Measurements from ENCODE around the gene SNRPB2. TPM values are rescaled to one million over a fixed set of nuclear protein-coding genes. Genes with fewer than 3 reads are reported as not detected.

The SNRPB2 gene
- total RNA-seq (2014; rRNA removed; shearing (Covaris generic)): 150 and 161 TPM in 2 replicates

DNA sequence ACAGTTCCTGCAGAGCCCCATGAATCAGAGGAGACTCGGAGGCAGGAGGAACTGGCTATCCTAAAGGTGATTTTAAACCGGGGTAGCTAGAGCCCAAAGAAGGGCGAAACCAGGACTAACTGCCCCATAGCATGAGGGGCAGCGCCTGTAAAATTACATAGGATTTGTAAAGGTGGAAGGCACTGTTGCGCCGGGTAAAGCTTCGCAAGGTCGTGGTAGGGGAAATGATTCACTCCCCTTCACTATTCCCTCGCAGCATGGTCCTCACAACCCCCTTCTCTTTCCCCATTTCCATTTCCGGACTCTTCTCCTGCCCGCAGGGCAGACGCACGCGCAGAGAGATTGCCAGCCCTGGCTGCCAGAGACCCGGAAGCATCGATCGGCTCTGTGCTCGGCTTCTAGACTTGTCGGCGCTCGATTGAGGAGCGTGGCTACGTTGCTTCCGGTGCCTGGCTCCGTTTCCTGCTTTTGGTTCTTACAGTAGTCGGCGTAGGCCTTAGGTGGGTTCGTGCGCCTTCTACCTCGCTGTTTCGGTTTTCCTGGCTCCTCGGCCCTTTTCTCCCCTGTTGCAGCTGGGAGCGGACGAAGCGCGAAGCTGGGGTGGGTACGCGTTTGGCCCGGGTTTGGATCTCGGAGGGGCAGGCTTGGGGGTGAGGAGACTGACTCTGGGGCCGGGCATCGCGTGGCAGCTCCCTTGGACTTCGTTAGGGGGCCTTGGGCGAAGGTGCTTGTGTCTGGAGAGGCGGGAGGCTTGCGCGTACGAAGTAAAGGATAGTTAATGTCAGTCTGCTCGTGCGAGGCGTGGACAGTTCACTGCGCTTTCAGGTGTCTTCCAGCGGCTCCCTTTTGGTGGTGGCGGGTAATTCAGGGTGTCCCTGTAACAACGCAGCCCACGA lies at the start of gene SNRPB2:
SNRPB2 (plus strand) TSS at position 462 of the 896 bp plus-strand sequence. CDS start 1,677 bp downstream, outside the sequence.
- Histone ChIP-seq H3K27me3 (no peaks in the 10 kb centered on the region), H3K36me3 (peaks cover 24% of the 10 kb centered on the region; the same call in 1 of the 2 replicates), H3K4me3 (peak within 1 kb of the TSS; percentile 77), H3K4me1 (no peaks in the 10 kb centered on the region), H3K27ac (peak within 1 kb of the TSS; percentile 62), H3K9me3 (replicated peaks) (no peaks in the 10 kb centered on the region)
- DNase-seq: peak; percentile 94 to 96

DNA sequence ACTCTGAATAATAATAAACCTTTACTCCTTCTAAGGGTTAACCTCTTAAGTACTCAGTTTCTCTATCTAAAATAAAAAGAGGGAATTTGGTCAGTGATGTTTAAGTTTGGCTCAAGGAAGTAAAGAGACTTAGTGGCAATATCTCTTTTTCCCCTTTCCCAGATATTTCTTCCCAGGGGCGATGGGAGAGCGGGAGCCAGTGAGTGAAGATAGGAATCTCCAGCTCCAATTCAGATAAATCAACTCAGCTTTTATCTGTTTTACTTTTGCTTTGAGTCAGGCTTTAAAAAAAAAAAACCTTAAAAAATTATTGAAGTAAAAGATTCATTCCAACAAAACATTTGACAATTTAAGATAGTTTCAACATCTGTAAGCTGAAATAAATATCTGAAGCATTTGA lies 45.4 kb upstream of the SNRPB2 start:
- Histone ChIP-seq H3K27ac (no peak overlapping the region), H3K36me3 (no peaks in the 10 kb centered on the region), H3K4me3 (no peak overlapping the region), H3K27me3 (no peaks in the 10 kb centered on the region), H3K9me3 (replicated peaks) (no peaks in the 10 kb centered on the region), H3K4me1 (no peaks in the 10 kb centered on the region)
- DNase-seq: no peak

DNA sequence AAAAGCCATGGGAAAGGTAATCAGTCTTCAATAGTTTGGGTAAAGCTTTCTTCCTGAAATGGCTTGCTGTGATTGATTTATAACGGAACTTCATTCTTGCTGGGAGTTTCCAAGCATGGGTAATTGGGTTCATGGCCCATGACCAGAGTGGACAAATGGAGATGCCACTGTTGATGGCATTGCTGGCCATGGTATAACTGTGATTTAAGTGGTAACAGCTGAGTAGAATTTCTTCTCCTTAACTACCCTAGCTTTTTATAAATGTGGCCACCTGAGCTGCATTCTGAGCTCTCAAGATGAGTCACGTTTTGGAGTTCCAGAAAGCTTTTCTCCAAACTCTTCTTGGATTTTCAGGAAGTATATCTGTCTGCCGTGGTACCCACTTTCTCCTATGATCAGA lies 39.9 kb upstream of the SNRPB2 start:
- no peaks in the 10 kb centered on the region for H3K27me3 ChIP-seq
- H3K9me3 ChIP-seq (replicated peaks): no peaks in the 10 kb centered on the region
- no peak overlapping the region for H3K4me3 ChIP-seq
- no peak for DNase-seq
- no peaks in the 10 kb centered on the region for H3K4me1 ChIP-seq
- H3K36me3 ChIP-seq: no peaks in the 10 kb centered on the region
- H3K27ac ChIP-seq: no peak overlapping the region

DNA sequence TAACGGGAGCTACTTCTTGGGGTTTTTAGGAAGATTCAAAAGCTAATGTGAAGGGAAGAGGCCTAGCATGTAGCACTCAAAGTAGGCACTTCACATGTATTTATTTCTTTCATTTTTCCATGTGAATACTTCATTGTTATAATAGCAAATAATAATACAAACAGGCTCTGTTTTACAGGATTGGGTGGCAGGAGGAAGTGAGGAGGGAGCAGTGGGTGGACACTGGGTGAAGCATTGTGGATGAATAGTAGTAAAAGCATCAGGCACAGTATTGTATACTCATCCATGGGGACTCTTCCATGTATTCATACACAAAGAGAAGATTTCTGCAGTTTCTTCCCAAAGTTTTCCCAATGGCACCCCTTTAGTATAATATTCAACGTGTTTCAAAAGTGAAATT lies 38.4 kb upstream of the SNRPB2 start:
- H3K27me3 ChIP-seq: no peaks in the 10 kb centered on the region
- no peaks in the 10 kb centered on the region for H3K9me3 ChIP-seq (replicated peaks)
- no peaks in the 10 kb centered on the region for H3K36me3 ChIP-seq
- no peaks in the 10 kb centered on the region for H3K4me1 ChIP-seq
- H3K4me3 ChIP-seq: no peak overlapping the region
- H3K27ac ChIP-seq: no peak overlapping the region
- DNase-seq: no peak

DNA sequence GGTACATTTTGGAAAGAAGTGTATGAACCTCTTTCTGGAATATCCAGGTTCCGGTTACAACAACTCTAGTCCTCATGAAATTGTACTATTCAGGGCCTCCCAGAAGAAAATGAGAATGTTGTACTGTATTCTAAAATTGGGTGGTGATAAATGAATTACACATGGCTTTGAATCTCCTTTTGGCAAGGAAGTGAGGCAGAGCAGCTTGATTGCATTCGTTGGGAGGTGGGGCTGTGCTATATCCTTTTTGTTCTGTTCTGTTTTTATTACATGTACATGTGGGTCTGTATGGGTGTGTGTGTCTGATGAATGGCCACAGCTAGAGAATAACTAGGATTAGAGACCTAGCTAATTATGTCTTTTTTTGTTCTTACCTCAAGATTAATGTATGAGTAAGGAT lies 37.8 kb upstream of the SNRPB2 start:
- Histone ChIP-seq H3K9me3 (replicated peaks) (no peaks in the 10 kb centered on the region), H3K36me3 (no peaks in the 10 kb centered on the region), H3K27me3 (no peaks in the 10 kb centered on the region), H3K4me1 (no peaks in the 10 kb centered on the region), H3K4me3 (no peak overlapping the region), H3K27ac (no peak overlapping the region)
- no peak for DNase-seq

DNA sequence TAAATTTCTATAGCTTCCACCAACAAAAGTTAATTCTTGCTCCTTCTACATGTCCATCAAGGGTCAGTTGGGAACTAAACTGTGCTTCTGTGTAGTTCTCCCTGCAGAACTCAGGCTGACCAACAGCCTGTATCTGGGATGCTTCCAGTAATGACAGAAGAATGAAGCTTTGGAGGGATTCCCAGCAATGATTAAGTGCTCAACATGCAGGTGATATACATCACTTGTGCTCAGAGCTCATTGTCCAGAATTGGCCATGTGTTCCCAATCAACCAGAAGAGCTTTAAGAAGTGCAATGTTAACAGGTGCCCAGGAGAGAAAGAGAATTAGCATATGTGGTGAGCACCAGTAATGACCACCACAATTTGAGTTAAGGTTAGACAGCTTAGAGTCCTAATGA lies 37.4 kb upstream of the SNRPB2 start:
- Histone ChIP-seq H3K4me1 (no peaks in the 10 kb centered on the region), H3K27me3 (no peaks in the 10 kb centered on the region), H3K27ac (no peak overlapping the region), H3K9me3 (replicated peaks) (no peaks in the 10 kb centered on the region), H3K4me3 (no peak overlapping the region), H3K36me3 (no peaks in the 10 kb centered on the region)
- DNase-seq: no peak

DNA sequence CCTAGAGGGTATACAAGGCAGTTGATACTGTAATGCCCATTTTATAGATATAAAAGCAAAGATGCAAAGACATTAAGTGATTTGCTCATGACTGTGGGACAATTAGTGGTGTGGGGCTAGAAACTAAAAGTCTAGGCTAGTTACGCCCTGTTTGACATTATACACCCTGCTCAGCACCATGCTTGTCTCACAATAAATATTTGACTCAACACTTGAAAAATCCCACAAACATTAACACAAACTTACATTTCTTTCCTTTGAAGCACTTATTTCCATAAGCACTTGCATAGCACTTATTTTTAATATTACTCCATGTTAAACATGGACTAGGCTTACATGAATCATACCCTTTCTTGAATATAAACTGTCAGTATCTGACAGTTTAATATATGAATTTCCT lies 36.5 kb upstream of the SNRPB2 start:
- Histone ChIP-seq H3K9me3 (replicated peaks) (no peaks in the 10 kb centered on the region), H3K27me3 (no peaks in the 10 kb centered on the region), H3K4me1 (no peaks in the 10 kb centered on the region), H3K36me3 (no peaks in the 10 kb centered on the region), H3K27ac (no peak overlapping the region), H3K4me3 (no peak overlapping the region)
- DNase-seq: no peak

DNA sequence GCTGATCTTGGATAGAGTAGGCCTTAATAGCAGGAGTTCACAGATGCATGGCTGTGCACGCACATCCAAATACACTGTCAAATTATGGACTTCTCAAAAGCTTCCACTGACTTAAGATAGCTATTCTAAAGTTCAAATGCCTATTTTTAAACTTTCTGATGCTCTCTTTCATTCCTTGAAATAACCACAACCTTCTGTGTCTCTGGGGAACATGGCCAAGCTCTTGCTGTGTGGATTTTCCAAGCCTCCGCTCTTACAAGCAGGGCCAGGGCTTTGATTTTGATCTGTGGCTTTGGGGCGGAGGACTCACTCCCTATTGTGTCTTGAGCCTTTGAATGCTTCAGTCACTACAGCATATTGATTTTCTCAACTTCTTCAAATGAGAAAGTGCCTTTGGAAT lies 35.7 kb upstream of the SNRPB2 start:
- Histone ChIP-seq H3K27me3 (0 out of 2 replicates have a peak, but pooled peaks cover 2% of the 10 kb centered on the region), H3K4me3 (no peak overlapping the region), H3K36me3 (no peaks in the 10 kb centered on the region), H3K27ac (no peak overlapping the region), H3K4me1 (no peaks in the 10 kb centered on the region), H3K9me3 (replicated peaks) (no peaks in the 10 kb centered on the region)
- DNase-seq: no peak

DNA sequence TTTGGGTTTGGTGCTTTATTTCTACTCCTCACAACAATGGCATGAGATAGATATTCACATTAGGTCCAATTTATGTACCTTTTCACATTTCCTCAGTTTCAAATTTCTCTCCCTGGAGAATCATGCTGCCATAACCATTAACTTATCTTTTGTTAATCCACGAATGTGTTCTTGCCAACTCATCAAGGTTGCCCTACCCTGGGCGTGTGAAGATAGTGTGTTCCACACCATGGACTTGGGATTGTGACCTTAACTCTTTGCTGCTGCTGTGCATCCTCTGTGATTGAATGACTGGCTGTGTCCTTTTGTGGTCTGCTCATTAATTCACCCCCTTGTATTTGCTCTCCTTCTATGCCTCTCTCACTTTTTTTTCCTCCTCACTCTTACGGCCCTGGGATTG lies 34.2 kb upstream of the SNRPB2 start:
- no peaks in the 10 kb centered on the region for H3K4me1 ChIP-seq
- H3K27ac ChIP-seq: no peak overlapping the region
- no peak for DNase-seq
- 0 out of 2 replicates have a peak, but pooled peaks cover 3% of the 10 kb centered on the region for H3K27me3 ChIP-seq
- no peak overlapping the region for H3K4me3 ChIP-seq
- H3K9me3 ChIP-seq (replicated peaks): no peaks in the 10 kb centered on the region
- no peaks in the 10 kb centered on the region for H3K36me3 ChIP-seq

DNA sequence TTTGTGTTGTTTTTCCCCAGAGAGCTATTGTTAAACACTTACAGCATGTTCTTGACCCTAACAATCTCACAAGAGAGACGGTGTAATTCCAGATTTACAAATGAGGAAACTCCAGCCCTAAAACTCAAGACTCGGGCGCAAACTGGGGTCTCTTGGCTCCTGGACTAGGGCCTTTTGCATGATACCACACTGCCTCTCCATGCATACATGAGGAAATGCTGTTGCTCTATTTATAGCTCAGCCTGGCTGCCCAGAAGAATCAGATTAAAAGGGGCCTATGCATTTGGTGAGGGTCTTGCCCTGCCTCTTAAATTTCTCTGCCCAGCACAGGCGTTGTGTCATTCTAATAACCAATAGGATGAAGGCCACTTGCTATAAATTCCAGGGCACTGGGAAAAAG lies 30.5 kb upstream of the SNRPB2 start:
- H3K9me3 ChIP-seq (replicated peaks): no peaks in the 10 kb centered on the region
- peak in 1 of 2 experiments; percentile 22 for DNase-seq

DNA sequence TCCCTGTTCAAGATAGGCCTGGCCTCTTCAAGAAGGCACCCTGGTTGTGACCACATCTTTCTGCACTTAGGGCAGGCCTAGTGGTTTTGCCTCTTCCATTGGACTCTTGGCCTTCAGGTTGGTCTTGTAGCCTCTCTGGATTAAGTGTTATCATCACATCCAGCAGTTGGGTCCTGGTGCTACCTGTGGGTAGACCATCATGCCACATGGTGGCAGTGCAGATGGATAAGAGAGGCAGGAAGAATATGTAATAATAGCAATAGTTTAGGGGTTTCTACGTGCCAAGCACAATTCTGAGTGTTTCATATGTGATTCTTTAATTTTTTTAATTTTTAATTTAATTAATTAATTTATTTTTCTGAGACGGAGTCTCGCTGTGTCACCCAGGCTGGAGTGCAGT lies 28.5 kb upstream of the SNRPB2 start:
- H3K27ac ChIP-seq: no peak overlapping the region
- no peaks in the 10 kb centered on the region for H3K4me1 ChIP-seq
- peak in 1 of 2 experiments; percentile 8 for DNase-seq
- 0 out of 2 replicates have a peak, but pooled peaks cover 3% of the 10 kb centered on the region for H3K27me3 ChIP-seq
- no peaks in the 10 kb centered on the region for H3K36me3 ChIP-seq
- no peaks in the 10 kb centered on the region for H3K9me3 ChIP-seq (replicated peaks)
- H3K4me3 ChIP-seq: no peak overlapping the region

More for the DNA sequence above, 30.5 kb upstream of the SNRPB2 start:
- no peaks in the 10 kb centered on the region for H3K36me3 ChIP-seq
- H3K27me3 ChIP-seq: 0 out of 2 replicates have a peak, but pooled peaks cover 3% of the 10 kb centered on the region
- no peak overlapping the region for H3K27ac ChIP-seq
- H3K4me1 ChIP-seq: no peaks in the 10 kb centered on the region
- no peak overlapping the region for H3K4me3 ChIP-seq

DNA sequence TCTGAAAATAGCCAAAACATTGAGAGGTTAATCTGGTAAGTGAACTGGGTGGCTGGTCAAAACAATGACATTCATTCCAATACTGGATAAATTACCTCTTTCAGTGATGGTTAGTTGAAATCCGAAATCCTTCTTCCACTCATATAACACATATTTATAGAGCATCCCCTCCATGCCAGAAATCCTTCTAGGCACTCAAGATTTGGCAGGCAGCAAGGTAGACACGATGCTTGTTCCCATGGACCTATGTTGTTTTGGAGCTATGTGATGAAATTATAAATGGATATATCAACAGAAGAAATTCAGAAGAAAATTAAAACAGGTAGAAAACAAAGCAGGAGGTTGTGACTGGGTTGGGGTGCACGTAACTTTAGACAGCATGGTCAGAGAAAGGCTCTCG lies 26.3 kb upstream of the SNRPB2 start:
- no peaks in the 10 kb centered on the region for H3K4me1 ChIP-seq
- H3K9me3 ChIP-seq (replicated peaks): no peaks in the 10 kb centered on the region
- DNase-seq: no peak
- no peaks in the 10 kb centered on the region for H3K36me3 ChIP-seq
- no peak overlapping the region for H3K27ac ChIP-seq
- H3K27me3 ChIP-seq: 0 out of 2 replicates have a peak, but pooled peaks cover 3% of the 10 kb centered on the region
- H3K4me3 ChIP-seq: no peak overlapping the region

DNA sequence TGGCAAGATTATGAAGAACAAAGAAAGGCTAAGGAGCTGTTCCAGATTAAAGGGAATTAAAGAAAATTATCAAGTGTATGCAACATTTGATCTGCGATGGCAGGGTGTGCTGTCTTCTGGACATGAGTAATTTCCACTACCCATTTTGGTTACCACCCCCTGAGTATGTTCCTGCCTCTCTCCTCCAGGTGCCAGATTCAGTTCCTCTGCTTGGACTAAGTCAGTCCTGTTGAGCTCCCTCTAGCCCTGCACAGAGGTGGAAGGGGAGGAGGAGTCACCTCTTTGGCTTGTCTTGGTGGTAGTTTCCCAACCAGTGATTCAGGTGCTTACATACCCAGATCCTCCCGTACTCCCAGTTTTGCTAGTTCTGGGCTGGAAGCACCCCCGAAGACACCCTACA lies 22.2 kb upstream of the SNRPB2 start:
- no peaks in the 10 kb centered on the region; the same call in 1 of the 2 replicates for H3K4me1 ChIP-seq
- H3K27me3 ChIP-seq: peaks cover 8% of the 10 kb centered on the region; the same call in 1 of the 2 replicates
- no peak overlapping the region for H3K4me3 ChIP-seq
- H3K9me3 ChIP-seq (replicated peaks): no peaks in the 10 kb centered on the region
- H3K27ac ChIP-seq: no peak overlapping the region
- no peaks in the 10 kb centered on the region for H3K36me3 ChIP-seq
- DNase-seq: no peak

DNA sequence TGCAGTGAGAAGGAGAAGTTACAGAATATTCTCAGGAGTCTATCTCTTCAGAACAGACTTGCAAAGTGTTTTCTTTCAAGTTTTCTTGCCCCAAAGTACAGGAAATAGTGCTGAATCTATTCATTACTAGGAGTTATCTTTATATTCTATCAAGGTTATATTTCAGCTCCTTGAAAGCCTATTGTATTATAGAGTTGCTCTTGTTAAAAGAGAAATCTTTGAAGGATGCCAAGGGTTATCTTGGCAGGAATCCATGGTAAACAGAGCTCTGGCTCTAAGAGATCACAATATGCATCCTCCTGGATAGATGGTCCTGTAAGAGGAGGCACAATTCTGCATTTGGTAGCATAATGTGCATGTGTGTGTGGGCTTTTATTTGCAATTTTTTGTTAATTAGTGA lies 21.2 kb upstream of the SNRPB2 start:
- Histone ChIP-seq H3K27me3 (peaks cover 8% of the 10 kb centered on the region; the same call in 1 of the 2 replicates), H3K27ac (no peak overlapping the region), H3K9me3 (replicated peaks) (no peaks in the 10 kb centered on the region), H3K36me3 (no peaks in the 10 kb centered on the region), H3K4me3 (no peak overlapping the region), H3K4me1 (peaks cover 9% of the 10 kb centered on the region)
- no peak for DNase-seq

DNA sequence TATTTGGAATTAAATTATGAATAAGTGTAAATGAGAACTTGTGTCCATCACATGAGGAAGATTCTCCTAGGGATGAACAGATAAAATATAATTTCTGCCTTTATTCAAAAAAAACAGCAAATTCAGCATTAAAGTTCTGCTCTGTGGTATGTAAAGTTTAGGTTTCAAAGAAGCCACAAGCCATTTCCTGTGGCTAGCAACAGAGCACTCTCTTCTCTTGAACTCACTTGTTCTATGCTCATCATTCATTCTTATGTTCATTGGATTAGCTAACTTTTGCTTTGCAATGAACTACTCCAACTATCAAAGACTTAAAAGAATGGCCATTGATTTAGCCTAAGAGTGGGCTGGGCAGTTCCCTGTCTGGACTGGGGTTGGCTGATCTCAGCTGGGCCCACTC lies 20.8 kb upstream of the SNRPB2 start:
- H3K27me3 ChIP-seq: peaks cover 8% of the 10 kb centered on the region; the same call in 1 of the 2 replicates
- DNase-seq: no peak
- H3K4me1 ChIP-seq: peaks cover 13% of the 10 kb centered on the region
- H3K36me3 ChIP-seq: no peaks in the 10 kb centered on the region
- H3K4me3 ChIP-seq: no peak overlapping the region
- no peak overlapping the region for H3K27ac ChIP-seq
- H3K9me3 ChIP-seq (replicated peaks): no peaks in the 10 kb centered on the region
